ENCODE results near the gene TRIM64C. TPM values are rescaled to one million over a fixed set of nuclear protein-coding genes. Genes with fewer than 3 reads are reported as not detected.
"Not testable (repeated sequence)": the region's sequence is repeated elsewhere in the genome, so short reads cannot be mapped to it uniquely, and the experiment has no call there.

The TRIM64C gene, protein sequence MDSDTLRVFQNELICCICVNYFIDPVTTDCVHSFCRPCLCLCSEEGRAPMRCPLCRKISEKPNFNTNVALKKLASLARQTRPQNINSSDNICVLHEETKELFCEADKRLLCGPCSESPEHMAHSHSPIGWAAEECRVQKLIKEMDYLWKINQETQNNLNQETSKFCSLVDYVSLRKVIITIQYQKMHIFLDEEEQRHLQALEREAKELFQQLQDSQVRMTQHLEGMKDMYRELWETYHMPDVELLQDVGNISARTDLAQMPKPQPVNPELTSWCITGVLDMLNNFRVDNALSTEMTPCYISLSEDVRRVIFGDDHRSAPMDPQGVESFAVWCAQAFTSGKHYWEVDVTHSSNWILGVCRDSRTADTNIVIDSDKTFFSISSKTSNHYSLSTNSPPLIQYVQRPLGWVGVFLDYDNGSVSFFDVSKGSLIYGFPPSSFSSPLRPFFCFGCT
- total RNA-seq (not detected), polyA plus RNA-seq (not detected)
- long read RNA-seq, donor 1, result 0 reads
- long read RNA-seq, donor 2, result 0 reads
- long read RNA-seq, donor 3, result 0 reads

DNA sequence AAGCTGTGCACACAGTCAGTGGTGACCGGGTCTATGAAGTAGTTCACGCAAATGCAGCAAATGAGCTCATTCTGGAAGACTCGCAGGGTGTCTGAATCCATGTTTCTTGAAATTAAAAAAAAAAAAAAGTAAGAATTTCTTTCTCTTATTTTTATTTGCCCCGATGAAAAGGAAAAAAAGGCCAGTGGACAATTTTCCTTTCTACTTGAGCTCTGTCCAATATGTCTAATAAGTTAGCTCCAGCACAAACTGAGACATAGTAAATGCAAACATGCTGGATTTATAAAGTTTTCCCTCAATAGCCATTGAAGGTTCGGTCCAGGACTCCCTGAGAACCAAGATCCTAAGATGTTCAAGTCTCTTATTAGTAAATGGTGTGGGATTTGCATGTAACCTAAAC, at the start of gene TRIM64C:
Gene TRIM64C, minus strand, starts transcription at position 101 of the 400 bp plus-strand sequence. Its CDS starts 0 bp downstream, at position 101.
- H3K27ac ChIP-seq; DNase-seq; intact Hi-C loops (cut with DNase I); H3K27me3 ChIP-seq; ATAC-seq; H3K4me1 ChIP-seq; H3K4me3 ChIP-seq; H3K9me3 ChIP-seq; H3K36me3 ChIP-seq: not testable (repeated sequence)
- 75 to 82% methylated on average over 5 of the region's 5 CpGs for whole genome bisulfite sequencing, 2 donors

DNA sequence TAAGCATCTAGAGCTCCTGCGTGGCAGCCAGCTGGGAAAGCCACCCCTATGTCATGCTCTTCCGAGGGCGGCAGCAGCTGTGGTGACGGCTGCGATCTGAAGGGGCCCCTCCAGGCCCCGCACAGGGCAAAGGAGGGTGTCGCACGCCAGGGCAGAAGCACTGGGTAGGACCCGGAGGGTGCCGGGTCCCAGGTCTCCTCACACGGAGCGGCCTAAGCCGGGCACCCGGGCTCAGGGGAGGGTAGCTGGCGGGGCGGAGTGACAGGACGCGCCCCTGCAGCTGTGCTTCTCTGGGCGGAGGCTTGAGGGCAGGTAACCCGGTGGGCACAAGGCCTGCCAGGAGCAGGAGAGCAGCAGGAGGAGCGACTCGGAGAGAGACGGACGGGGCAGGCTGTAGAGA, 43.4 kb upstream of the TRIM64C start:
- WGBS, 2 donors, result 88 to 90% methylated on average over 21 to 24 of the region's 24 CpGs
- DNase-seq; H3K4me1 ChIP-seq; H3K9me3 ChIP-seq; intact Hi-C loops (cut with DNase I); H3K4me3 ChIP-seq; H3K27me3 ChIP-seq; ATAC-seq; H3K36me3 ChIP-seq; H3K27ac ChIP-seq: not testable (repeated sequence)

DNA sequence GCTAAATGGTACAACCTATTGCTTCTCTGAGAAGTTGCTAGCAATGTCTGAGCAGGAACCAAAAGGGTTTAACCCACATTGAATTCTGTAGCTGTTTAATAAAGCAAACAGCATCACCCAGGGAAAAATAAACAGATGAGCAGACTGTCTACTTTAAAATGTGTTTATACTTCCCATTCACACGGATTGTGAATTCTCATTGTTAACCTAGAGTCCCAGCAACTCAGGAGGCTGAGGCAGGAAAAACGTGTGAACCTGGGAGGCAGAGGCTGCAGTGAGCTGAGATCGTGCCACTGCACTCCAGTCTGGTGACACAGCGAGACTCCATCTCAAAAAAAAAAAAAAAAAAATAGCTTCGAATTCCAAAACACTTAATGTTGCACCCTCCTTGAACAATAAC, 11.0 kb upstream of the TRIM64C start:
- H3K27ac ChIP-seq; H3K27me3 ChIP-seq; H3K4me3 ChIP-seq; ATAC-seq; H3K4me1 ChIP-seq; H3K36me3 ChIP-seq; intact Hi-C loops (cut with DNase I); H3K9me3 ChIP-seq; DNase-seq: not testable (repeated sequence)
- 56 to 59% methylated on average over 5 of the region's 5 CpGs for WGBS, 2 donors

DNA sequence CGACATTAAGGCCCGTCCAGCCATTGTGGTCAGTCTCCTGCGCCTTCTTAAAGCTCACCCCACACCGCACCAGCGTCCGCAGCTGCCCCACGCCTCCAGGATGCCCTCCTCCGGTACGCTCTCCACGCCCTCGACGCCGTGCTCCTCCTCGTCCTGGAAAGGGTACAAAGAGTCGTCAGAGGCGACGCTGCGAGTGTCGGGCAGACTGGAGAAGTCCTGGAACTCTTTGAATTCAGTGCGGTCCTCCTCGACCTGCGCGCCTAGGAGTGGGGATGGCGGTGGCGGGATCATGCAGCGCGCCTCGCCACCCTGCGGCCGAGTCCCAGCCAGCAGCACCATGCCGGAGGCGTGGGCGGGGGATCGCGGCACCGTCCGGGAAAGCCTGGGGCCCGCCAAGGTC, 9.1 kb downstream of the TRIM64C start:
- H3K36me3 ChIP-seq; H3K9me3 ChIP-seq; intact Hi-C loops (cut with DNase I); DNase-seq; H3K27me3 ChIP-seq; H3K4me1 ChIP-seq; H3K4me3 ChIP-seq; H3K27ac ChIP-seq; ATAC-seq: not testable (repeated sequence)
- WGBS, 2 donors, result 47 to 55% methylated on average over 32 to 38 of the region's 38 CpGs

DNA sequence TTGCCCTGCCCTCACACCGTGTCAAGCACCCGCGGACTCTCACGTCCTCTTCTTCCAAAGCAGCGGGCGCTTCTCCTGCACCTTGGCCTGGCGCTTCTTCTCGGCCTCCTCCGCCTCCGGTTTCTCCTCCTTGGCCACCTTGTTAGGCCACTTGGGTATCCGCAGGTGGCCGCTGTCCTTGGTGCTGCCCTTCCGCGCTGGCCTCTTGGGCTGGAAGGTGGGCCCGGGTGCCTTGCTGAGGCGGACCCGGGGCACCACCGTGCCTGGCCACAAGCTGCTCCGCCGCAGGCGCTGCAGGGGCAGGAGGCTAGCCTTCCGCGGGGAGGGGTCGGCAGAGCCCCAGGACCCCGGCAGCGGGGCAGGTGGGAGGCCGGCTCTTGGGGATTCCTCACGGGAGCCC, 10.7 kb downstream of the TRIM64C start:
- intact Hi-C loops (cut with DNase I); DNase-seq; H3K9me3 ChIP-seq; ATAC-seq; H3K36me3 ChIP-seq; H3K4me3 ChIP-seq; H3K4me1 ChIP-seq; H3K27ac ChIP-seq; H3K27me3 ChIP-seq: not testable (repeated sequence)
- WGBS, 2 donors, result 37 to 38% methylated on average over 22 to 25 of the region's 28 CpGs

DNA sequence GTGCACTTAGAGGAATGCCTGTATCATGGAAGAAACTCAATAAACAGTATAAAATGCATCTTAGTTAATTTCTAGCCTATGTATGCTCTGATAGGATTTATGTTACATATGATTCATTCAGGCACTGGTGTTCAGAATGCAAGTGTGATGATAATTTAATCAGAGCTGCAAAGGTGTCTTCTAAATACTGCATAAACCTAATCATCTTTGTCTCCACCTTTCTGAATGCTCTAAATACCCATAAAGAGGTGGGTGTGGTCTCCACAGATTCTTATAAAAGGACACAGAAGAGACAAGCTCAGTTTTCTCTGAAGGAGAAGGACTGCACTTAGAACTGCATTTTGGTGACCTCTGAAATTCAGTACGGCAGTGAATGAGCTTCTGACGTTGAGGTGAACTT, 30.4 kb downstream of the TRIM64C start, which contains the start of gene TRIM49B:
Gene TRIM49B, plus strand, starts transcription at position 301 of the 400 bp plus-strand sequence. CDS start 2,777 bp downstream, outside the sequence.
- H3K4me1 ChIP-seq; H3K9me3 ChIP-seq; ATAC-seq; H3K27me3 ChIP-seq; DNase-seq; intact Hi-C loops (cut with DNase I); H3K27ac ChIP-seq; H3K36me3 ChIP-seq; H3K4me3 ChIP-seq: not testable (repeated sequence)
- 23 to 28% methylated on average over 2 of the region's 2 CpGs for whole genome bisulfite sequencing, 2 donors

Other genes with a start within 250 kb of the TRIM64C start
- gene TRIM51G, start 75.2 kb downstream of the TRIM64C start, total RNA-seq, result not detected
- not detected for gene TRIM51G, start 75.2 kb downstream of the TRIM64C start, polyA plus RNA-seq
- not detected for gene TRIM49B, start 30.3 kb downstream of the TRIM64C start, total RNA-seq
- not detected for gene TRIM49B, start 30.3 kb downstream of the TRIM64C start, polyA plus RNA-seq
- gene FOLH1, start 149.5 kb upstream of the TRIM64C start, total RNA-seq, result under 1 TPM in 6 of 10 donors, not detected in 4; 0.13 to 0.61 (median 0.46) TPM
- gene FOLH1, start 149.5 kb upstream of the TRIM64C start, polyA plus RNA-seq, result under 1 TPM; 0.03 to 0.15 TPM

Data from heart right ventricle (tissue), 16 donors.